ENCODE measurements around the gene KCTD14. TPM values are rescaled to one million over a fixed set of nuclear protein-coding genes. Genes with fewer than 3 reads are reported as not detected.

Gene KCTD14
- total RNA-seq, 2 donors from 2014 or later = 8.6 to 12.8 TPM

- H3K9me3 Mint-ChIP-seq = no peaks in the 10 kb centered on the region
Observed at GRCh38 chr11:78027759-78028158, 4.7 kb upstream of the KCTD14 start.

GRCh38 chr11:78025378-78025777 lies 2.3 kb upstream of the KCTD14 start:
- no peak for DNase-seq
- Histone ChIP-seq H3K27ac (ENCODE audit: low read depth, low read length) (no peak overlapping the region), H3K4me3 (ENCODE audit: low read length) (no peak overlapping the region), H3K9me3 (ENCODE audit: control insufficient read depth, low read length) (no peaks in the 10 kb centered on the region), H3K4me1 (ENCODE audit: control insufficient read depth, insufficient read depth, low read length) (peaks cover 3% of the 10 kb centered on the region), H3K27me3 (ENCODE audit: control insufficient read depth, insufficient read depth, low read length, poor library complexity, severe bottlenecking) (no peaks in the 10 kb centered on the region), H3K9ac (ENCODE audit: extremely low read depth, low read length, poor library complexity, severe bottlenecking) (no peak overlapping the region), H3K36me3 (ENCODE audit: control insufficient read depth, insufficient read depth, low read length) (no peaks in the 10 kb centered on the region)
- Mint-ChIP-seq H3K27ac (no peak overlapping the region), H3K27me3 (ENCODE audit: insufficient read depth) (no peaks in the 10 kb centered on the region), H3K36me3 (ENCODE audit: low read depth) (no peaks in the 10 kb centered on the region), H3K9me3 (no peaks in the 10 kb centered on the region), H3K4me1 (peaks cover 18% of the 10 kb centered on the region), H3K4me3 (no peak overlapping the region)
- TF ChIP-seq CTCF (conservative IDR thresholded peaks at IDR 0.05) = no peak

More at GRCh38 chr11:78027759-78028158, 4.7 kb upstream of the KCTD14 start:
- H3K36me3 Mint-ChIP-seq (ENCODE audit: low read depth) = no peaks in the 10 kb centered on the region
- no peak for TF ChIP-seq CTCF (conservative IDR thresholded peaks at IDR 0.05)
- H3K27me3 Mint-ChIP-seq (ENCODE audit: insufficient read depth) = no peaks in the 10 kb centered on the region
- peaks cover 6% of the 10 kb centered on the region for H3K4me1 Mint-ChIP-seq
- Histone ChIP-seq H3K4me3 (ENCODE audit: low read length) (no peak overlapping the region), H3K4me1 (ENCODE audit: control insufficient read depth, insufficient read depth, low read length) (no peaks in the 10 kb centered on the region), H3K9ac (ENCODE audit: extremely low read depth, low read length, poor library complexity, severe bottlenecking) (no peak overlapping the region), H3K36me3 (ENCODE audit: control insufficient read depth, insufficient read depth, low read length) (no peaks in the 10 kb centered on the region), H3K27me3 (ENCODE audit: control insufficient read depth, insufficient read depth, low read length, poor library complexity, severe bottlenecking) (no peaks in the 10 kb centered on the region), H3K9me3 (ENCODE audit: control insufficient read depth, low read length) (no peaks in the 10 kb centered on the region), H3K27ac (ENCODE audit: low read depth, low read length) (no peak overlapping the region)
- WGBS, 2 experiments (ENCODE audit: insufficient coverage in 1 of 2, insufficient read length in 1 of 2) = 100% methylated on average over 1 of the region's 2 CpGs
- no peak overlapping the region for H3K27ac Mint-ChIP-seq
- H3K4me3 Mint-ChIP-seq = no peak overlapping the region
- DNase-seq = no peak

GRCh38 chr11:78023426-78023825 lies 350 bp upstream of the KCTD14 start:
- H3K27me3 ChIP-seq (ENCODE audit: control insufficient read depth, insufficient read depth, low read length, poor library complexity, severe bottlenecking) = no peaks in the 10 kb centered on the region
- DNase-seq = no peak
- TF ChIP-seq CTCF (conservative IDR thresholded peaks at IDR 0.05) = peak; percentile 45
- peaks cover 23% of the 10 kb centered on the region for H3K4me1 Mint-ChIP-seq
- H3K9me3 Mint-ChIP-seq = no peaks in the 10 kb centered on the region
- H3K36me3 Mint-ChIP-seq (ENCODE audit: low read depth) = no peaks in the 10 kb centered on the region
- no peaks in the 10 kb centered on the region for H3K9me3 ChIP-seq (ENCODE audit: control insufficient read depth, low read length)
- H3K9ac ChIP-seq (ENCODE audit: extremely low read depth, low read length, poor library complexity, severe bottlenecking) = no peak overlapping the region
- H3K4me3 Mint-ChIP-seq = peak overlapping the region; percentile 84
- peaks cover 5% of the 10 kb centered on the region for H3K4me1 ChIP-seq (ENCODE audit: control insufficient read depth, insufficient read depth, low read length)
- peak overlapping the region; percentile 98 for H3K27ac Mint-ChIP-seq
- 80% methylated on average over 4 to 7 of the region's 7 CpGs for WGBS, 2 experiments (ENCODE audit: insufficient coverage in 1 of 2, insufficient read length in 1 of 2)
- H3K36me3 ChIP-seq (ENCODE audit: control insufficient read depth, insufficient read depth, low read length) = no peaks in the 10 kb centered on the region
- H3K27me3 Mint-ChIP-seq (ENCODE audit: insufficient read depth) = no peaks in the 10 kb centered on the region
- H3K27ac ChIP-seq (ENCODE audit: low read depth, low read length) = no peak overlapping the region
- peak overlapping the region; percentile 82 for H3K4me3 ChIP-seq (ENCODE audit: low read length)

Data from endodermal cell (in vitro differentiated cells).